ENCODE data around the gene ZNF335.

DNA sequence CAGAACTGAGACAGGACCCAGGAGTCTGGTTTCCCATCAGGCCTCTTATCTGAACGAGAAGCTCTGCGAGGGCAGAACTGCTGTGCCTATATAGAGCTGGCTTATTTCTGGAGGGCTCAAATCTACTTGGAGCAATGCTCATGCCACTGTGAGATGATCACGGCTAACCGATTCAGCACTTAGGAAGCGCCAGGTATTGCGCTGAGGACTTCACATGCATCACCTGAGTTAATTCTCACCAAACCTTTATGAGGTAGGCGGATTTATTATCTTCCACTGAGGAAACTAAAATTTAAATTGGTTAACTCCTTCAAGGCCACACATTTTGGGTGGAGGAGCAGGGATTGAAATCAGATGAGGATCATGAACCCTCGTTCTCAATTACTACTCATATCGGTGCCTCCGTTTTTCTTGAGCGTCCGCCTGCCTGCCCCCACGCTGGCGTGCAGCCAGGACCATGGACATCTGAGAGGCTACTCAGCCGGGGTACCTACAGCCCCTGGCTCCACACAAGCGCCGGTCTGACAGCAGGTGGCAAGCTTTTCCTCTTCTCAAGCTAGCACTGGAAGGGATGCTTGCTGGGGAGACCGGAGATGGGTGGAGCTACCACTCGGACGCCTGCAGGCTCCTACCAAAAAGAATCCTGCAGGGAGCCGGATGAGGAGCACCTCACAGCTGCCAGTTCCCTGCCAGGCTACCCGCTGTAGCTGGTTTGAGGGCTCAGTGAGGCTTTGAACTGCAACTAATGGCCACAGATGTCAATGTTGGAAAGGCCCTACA, 38.5 kb downstream of the ZNF335 start:
- TF ChIP-seq, protein P1, sequence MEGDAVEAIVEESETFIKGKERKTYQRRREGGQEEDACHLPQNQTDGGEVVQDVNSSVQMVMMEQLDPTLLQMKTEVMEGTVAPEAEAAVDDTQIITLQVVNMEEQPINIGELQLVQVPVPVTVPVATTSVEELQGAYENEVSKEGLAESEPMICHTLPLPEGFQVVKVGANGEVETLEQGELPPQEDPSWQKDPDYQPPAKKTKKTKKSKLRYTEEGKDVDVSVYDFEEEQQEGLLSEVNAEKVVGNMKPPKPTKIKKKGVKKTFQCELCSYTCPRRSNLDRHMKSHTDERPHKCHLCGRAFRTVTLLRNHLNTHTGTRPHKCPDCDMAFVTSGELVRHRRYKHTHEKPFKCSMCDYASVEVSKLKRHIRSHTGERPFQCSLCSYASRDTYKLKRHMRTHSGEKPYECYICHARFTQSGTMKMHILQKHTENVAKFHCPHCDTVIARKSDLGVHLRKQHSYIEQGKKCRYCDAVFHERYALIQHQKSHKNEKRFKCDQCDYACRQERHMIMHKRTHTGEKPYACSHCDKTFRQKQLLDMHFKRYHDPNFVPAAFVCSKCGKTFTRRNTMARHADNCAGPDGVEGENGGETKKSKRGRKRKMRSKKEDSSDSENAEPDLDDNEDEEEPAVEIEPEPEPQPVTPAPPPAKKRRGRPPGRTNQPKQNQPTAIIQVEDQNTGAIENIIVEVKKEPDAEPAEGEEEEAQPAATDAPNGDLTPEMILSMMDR (IDR thresholded peaks at IDR 0.05), result peak in 4 of 6 experiments; percentile 29 to 39 (median 37)
- peak in 1 of 4 donors; percentile 37 for TF ChIP-seq POLR2A (IDR thresholded peaks at IDR 0.05)
